Testis (tissue), 2 donors: ENCODE data around the gene CCDC149.

Experiments used
- CTCF ChIP-seq, 3 experiments: fragments of 450-650 bp in 2 of 3; fragments of 200-600 bp in 1 of 3; sonication (generic) in 1 of 3; IDR thresholded peaks; one replicate each; pipeline ENCODE4 v1.5.1; 2016 to 2019; ENCODE audit warnings: antibody characterized with exemption in 3 of 3, mild to moderate bottlenecking in 2 of 3, moderate library complexity in 1 of 3
- POLR2A ChIP-seq: fragments of 450-650 bp; IDR thresholded peaks from one replicate; pipeline ENCODE4 v1.6.1; 2017; ENCODE audit warnings: antibody characterized with exemption, mild to moderate bottlenecking, moderate library complexity

GRCh38 chr4:24849756-24850155, 63.1 kb downstream of the CCDC149 start:
- TF ChIP-seq CTCF (IDR thresholded peaks at IDR 0.05) (no peak), POLR2A (no peak)
